ENCODE data around the gene ARRB1. TPM values are rescaled to one million over a fixed set of nuclear protein-coding genes. Genes with fewer than 3 reads are reported as not detected.

ARRB1 gene
- total and polyA plus RNA-seq, 2 of the 13 experiments (the other 11 are each of a cell fraction or from before 2014, with no cell fraction given), result 22.5 to 35.7 TPM

DNA sequence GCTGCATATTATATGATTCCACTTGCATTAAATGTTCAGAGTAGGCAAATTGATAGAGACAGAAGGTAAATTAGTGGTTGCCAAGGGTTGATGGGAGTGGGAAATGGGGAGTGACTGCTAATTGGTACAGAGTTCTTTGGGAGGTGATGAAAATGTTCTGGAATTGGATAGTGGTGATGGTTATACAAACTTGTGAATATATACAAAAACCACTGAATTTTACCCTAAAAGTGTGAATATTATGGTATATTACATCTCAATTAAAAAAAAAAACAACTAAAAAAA lies 52.5 kb downstream of the ARRB1 start:
- no peak for ATAC-seq
- Histone ChIP-seq H3K4me3 (replicated peaks in 1 of 3; ENCODE audit: insufficient read depth in 1 of 3, low read depth in 2 of 3, low read length in 3 of 3) (no peak overlapping the region), H3K79me2 (ENCODE audit: insufficient read depth, low read length) (peaks cover 9% of the 10 kb centered on the region), H2AFZ (ENCODE audit: low read length) (no peak overlapping the region), H3K36me3 (replicated peaks in 1 of 2; ENCODE audit: control insufficient read depth in 1 of 2, insufficient read depth in 2 of 2, low read length in 2 of 2) (peaks cover 4 to 7% of the 10 kb centered on the region in 2 experiments; a peak in 3 of 5 replicates), H3K27me3 (ENCODE audit: control insufficient read depth in 1 of 2, insufficient read depth in 2 of 2, low read length in 2 of 2) (no peaks in the 10 kb centered on the region), H3K9me3 (ENCODE audit: low read length) (no peaks in the 10 kb centered on the region), H3K9ac (ENCODE audit: insufficient read depth, low read depth, low read length) (no peak overlapping the region), H3K27ac (ENCODE audit: extremely low read length, insufficient read depth, low read length) (no peak overlapping the region), H3K4me1 (ENCODE audit: insufficient read depth, low read length) (no peaks in the 10 kb centered on the region), H3K4me2 (ENCODE audit: low read depth, low read length) (no peak overlapping the region), H4K20me1 (ENCODE audit: insufficient read depth, low read length) (peaks cover 12% of the 10 kb centered on the region)
- in situ Hi-C loops (cut with HindIII; ENCODE audit: extremely low pct_ligation_motif_present, low pct_unique_long_range_greater_than_20kb), result no loop called here
- no peak for DNase-seq (ENCODE audit: low spot score)
- BruUV-seq (replicated peaks), result no TSS peak
- no peak for FAIRE-seq
- ChIA-PET POLR2A (no interaction called here), CTCF (ENCODE audit: low intra/inter-chr PET ratio, low total read pairs) (no interaction called here)
- TF ChIP-seq ADNP (CRISPR knock-in tag; IDR thresholded peaks at IDR 0.05) (no peak), ZBTB49 (CRISPR knock-in tag; IDR thresholded peaks at IDR 0.05; ENCODE audit: borderline replicate concordance) (no peak), ZNF724P (CRISPR knock-in tag; IDR thresholded peaks at IDR 0.05; ENCODE audit: borderline replicate concordance) (no peak), ZNF296 (CRISPR knock-in tag; conservative IDR thresholded peaks at IDR 0.05) (no peak), ZNF326 (CRISPR knock-in tag; IDR thresholded peaks at IDR 0.05; ENCODE audit: borderline replicate concordance) (no peak), ZBTB25 (CRISPR knock-in tag; IDR thresholded peaks at IDR 0.05) (no peak), ZNF629 (CRISPR knock-in tag; conservative IDR thresholded peaks at IDR 0.05) (no peak), CHD4 (IDR thresholded peaks at IDR 0.05; ENCODE audit: borderline replicate concordance, low read length) (no peak), NR1H2 (CRISPR knock-in tag; IDR thresholded peaks at IDR 0.05; ENCODE audit: borderline replicate concordance, low read depth) (no peak), SUZ12 (IDR thresholded peaks at IDR 0.05; ENCODE audit: low read depth, low read length) (no peak)
- intact Hi-C loops (cut with micrococcal nuclease; ENCODE audit: unreplicated experiment), result no loop called here
